Measurements from ENCODE around the gene RHOD.

- TF ChIP-seq CTCF (optimal IDR thresholded peaks at IDR 0.05 in 1 of 3, IDR thresholded peaks at IDR 0.05 in 1 of 3, conservative IDR thresholded peaks at IDR 0.05 in 1 of 3; ENCODE audit: extremely low read depth in 1 of 3, insufficient read depth in 2 of 3, low read length in 3 of 3) (no peak), EZH2 (IDR thresholded peaks at IDR 0.05; ENCODE audit: low read length) (no peak)
Observed at GRCh38 chr11:67102664-67103063, 46.0 kb downstream of the RHOD start.

All from keratinocyte (primary cell).